ENCODE measurements around the gene CLCN7.

CLCN7 gene

DNA sequence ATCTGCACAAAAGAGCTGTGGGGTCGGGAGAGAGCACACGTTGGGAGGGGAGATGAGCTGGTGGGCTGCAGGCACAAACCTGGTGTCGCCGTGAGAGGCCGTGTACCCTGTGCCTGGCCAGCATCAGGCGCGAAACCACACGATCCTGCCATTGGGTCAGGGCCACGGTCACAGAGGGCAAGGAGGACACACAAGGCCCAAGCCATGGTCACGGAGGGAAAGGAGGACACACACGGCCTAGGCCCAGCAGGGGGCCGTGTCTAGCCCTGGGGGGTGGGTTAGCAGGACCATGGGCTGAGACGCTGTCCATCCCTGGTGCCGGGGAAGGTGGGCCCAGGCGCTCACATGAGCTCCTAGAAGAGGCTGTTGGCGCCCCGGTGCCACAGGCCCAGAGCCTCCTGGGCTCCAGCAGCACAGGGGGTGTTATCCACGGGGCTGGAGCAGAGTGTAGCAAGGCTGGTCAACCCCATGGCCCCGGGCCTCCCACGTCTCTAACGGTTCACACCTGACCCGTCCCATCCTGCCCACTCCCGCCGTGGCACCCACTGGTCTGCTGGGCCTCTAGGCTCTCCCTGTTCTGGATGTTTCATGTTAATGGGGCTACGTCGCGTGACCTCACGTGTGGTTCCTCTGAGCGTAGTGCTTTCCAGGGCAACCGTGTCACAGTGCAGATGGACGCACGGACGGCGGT is 23.0 kb downstream of the CLCN7 start:
- no peak overlapping the region for H3K27ac ChIP-seq
- H3K79me2 ChIP-seq (ENCODE audit: insufficient read depth, low read depth): no peaks in the 10 kb centered on the region
- H3K4me2 ChIP-seq: no peak overlapping the region
- TF ChIP-seq, protein P1, sequence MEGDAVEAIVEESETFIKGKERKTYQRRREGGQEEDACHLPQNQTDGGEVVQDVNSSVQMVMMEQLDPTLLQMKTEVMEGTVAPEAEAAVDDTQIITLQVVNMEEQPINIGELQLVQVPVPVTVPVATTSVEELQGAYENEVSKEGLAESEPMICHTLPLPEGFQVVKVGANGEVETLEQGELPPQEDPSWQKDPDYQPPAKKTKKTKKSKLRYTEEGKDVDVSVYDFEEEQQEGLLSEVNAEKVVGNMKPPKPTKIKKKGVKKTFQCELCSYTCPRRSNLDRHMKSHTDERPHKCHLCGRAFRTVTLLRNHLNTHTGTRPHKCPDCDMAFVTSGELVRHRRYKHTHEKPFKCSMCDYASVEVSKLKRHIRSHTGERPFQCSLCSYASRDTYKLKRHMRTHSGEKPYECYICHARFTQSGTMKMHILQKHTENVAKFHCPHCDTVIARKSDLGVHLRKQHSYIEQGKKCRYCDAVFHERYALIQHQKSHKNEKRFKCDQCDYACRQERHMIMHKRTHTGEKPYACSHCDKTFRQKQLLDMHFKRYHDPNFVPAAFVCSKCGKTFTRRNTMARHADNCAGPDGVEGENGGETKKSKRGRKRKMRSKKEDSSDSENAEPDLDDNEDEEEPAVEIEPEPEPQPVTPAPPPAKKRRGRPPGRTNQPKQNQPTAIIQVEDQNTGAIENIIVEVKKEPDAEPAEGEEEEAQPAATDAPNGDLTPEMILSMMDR (conservative IDR thresholded peaks at IDR 0.05; ENCODE audit: low read depth, low read length): no peak
- H2AFZ ChIP-seq (ENCODE audit: low read depth): no peak overlapping the region
- no peak overlapping the region for H3K4me3 ChIP-seq (IDR thresholded peaks at IDR 0.05; ENCODE audit: insufficient read depth, low read depth, low read length)
- no peaks in the 10 kb centered on the region for H3K36me3 ChIP-seq (ENCODE audit: insufficient read depth)
- H3K27me3 ChIP-seq (ENCODE audit: insufficient read depth, low read depth): no peaks in the 10 kb centered on the region
- no peak overlapping the region for H3K9ac ChIP-seq
- H4K20me1 ChIP-seq (ENCODE audit: insufficient read depth): no peaks in the 10 kb centered on the region
- no peaks in the 10 kb centered on the region for H3K4me1 ChIP-seq (ENCODE audit: low read depth, poor library complexity, severe bottlenecking)

DNA sequence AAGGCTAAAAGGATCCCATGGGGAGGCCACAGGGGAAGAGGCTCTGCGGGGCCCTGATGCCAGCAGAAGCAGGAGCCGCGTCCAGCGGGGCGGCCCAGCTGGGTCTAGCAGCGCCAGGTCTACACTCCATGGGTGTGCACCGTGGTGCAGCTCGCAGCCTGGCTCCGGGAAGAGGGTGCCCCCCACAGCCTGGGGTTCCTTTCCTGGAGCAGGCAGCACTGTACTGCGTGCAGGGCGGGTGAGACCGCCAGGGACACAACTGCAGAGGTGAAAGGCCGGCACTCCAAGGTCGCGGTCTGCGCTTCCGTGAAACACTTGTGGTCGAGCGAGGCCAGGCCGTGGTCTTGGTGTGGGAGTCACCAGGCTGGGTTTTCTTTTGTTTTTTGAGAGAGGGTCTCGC is 24.0 kb downstream of the CLCN7 start:
- Histone ChIP-seq H3K27me3 (ENCODE audit: insufficient read depth, low read depth) (no peaks in the 10 kb centered on the region), H3K36me3 (ENCODE audit: insufficient read depth) (no peaks in the 10 kb centered on the region), H4K20me1 (ENCODE audit: insufficient read depth) (no peaks in the 10 kb centered on the region), H3K27ac (no peak overlapping the region), H3K9ac (no peak overlapping the region), H3K4me1 (ENCODE audit: low read depth, poor library complexity, severe bottlenecking) (no peaks in the 10 kb centered on the region), H3K4me3 (IDR thresholded peaks at IDR 0.05; ENCODE audit: insufficient read depth, low read depth, low read length) (no peak overlapping the region), H2AFZ (ENCODE audit: low read depth) (no peak overlapping the region), H3K4me2 (no peak overlapping the region), H3K79me2 (ENCODE audit: insufficient read depth, low read depth) (no peaks in the 10 kb centered on the region)
- TF ChIP-seq, protein P1 (conservative IDR thresholded peaks at IDR 0.05; ENCODE audit: low read depth, low read length): no peak

DNA sequence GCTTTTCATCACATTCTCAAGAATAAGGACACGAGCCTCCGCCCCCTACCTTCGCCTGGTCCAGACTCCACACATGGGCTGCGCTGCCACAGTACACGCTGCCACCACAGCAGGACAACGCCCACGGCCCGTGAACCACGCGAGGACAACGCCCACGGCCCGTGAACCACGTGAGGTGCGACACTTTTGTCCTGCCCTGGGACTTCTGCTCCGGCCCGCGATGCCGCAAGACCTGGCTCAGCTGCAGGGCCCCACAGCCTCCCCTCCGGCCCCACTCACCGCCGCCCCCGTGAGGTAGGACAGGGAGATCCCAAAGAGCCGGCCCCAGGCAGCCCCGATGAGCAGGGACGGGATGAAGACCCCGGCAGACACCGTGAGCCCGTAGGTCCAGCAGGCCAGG is 24.6 kb downstream of the CLCN7 start:
- H3K9ac ChIP-seq: no peak overlapping the region
- no peaks in the 10 kb centered on the region for H4K20me1 ChIP-seq (ENCODE audit: insufficient read depth)

DNA sequence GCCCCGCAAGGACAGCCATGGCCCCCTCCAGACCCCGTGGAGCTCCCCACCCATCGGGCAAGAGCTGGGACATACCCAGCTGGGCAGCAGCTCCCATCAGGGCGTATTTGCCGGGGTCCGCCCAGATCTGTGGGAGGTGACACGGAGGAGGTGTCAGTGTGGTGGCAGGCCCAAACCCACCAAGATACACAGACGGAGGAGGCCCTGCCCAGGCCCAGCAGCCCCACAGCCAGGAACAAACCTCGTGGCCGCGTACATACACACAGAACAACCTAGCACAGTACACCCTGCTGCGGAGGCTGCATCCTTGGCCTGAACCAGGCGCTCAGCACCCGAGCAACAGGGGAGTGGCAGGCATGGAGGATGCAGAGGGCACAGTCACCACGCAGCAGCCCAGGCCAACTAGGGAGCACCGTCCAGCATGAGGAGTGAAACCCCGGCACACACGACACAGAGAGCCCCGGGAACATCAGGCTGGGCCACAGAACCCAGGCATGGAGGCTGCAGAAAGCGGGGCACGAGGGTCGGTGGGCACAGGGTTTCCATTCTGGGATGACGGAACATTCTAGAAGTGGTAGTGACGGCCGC is 25.5 kb downstream of the CLCN7 start:
- Histone ChIP-seq H3K9ac (no peak overlapping the region), H3K4me3 (IDR thresholded peaks at IDR 0.05; ENCODE audit: insufficient read depth, low read depth, low read length) (no peak overlapping the region), H3K36me3 (ENCODE audit: insufficient read depth) (no peaks in the 10 kb centered on the region), H4K20me1 (ENCODE audit: insufficient read depth) (no peaks in the 10 kb centered on the region), H3K4me1 (ENCODE audit: low read depth, poor library complexity, severe bottlenecking) (no peaks in the 10 kb centered on the region), H3K4me2 (no peak overlapping the region), H2AFZ (ENCODE audit: low read depth) (no peak overlapping the region), H3K79me2 (ENCODE audit: insufficient read depth, low read depth) (no peaks in the 10 kb centered on the region), H3K27ac (no peak overlapping the region), H3K27me3 (ENCODE audit: insufficient read depth, low read depth) (no peaks in the 10 kb centered on the region)
- TF ChIP-seq, protein P1 (conservative IDR thresholded peaks at IDR 0.05; ENCODE audit: low read depth, low read length): no peak

More for the DNA sequence above, 24.6 kb downstream of the CLCN7 start:
- Histone ChIP-seq H2AFZ (ENCODE audit: low read depth) (no peak overlapping the region), H3K4me1 (ENCODE audit: low read depth, poor library complexity, severe bottlenecking) (no peaks in the 10 kb centered on the region), H3K27ac (no peak overlapping the region), H3K79me2 (ENCODE audit: insufficient read depth, low read depth) (no peaks in the 10 kb centered on the region), H3K4me2 (no peak overlapping the region), H3K36me3 (ENCODE audit: insufficient read depth) (no peaks in the 10 kb centered on the region), H3K27me3 (ENCODE audit: insufficient read depth, low read depth) (no peaks in the 10 kb centered on the region), H3K4me3 (IDR thresholded peaks at IDR 0.05; ENCODE audit: insufficient read depth, low read depth, low read length) (no peak overlapping the region)
- TF ChIP-seq, protein P1 (conservative IDR thresholded peaks at IDR 0.05; ENCODE audit: low read depth, low read length): no peak

Measured in KMS-11 (cell line).